ENCODE results near the gene SPATA16. TPM values are rescaled to one million over a fixed set of nuclear protein-coding genes. Genes with fewer than 3 reads are reported as not detected.
A peak's percentile ranks its signal among the peaks of the same experiment; 100 is the strongest.

Gene SPATA16
- total and polyA plus RNA-seq, 8 donors, result not detected

GRCh38 chr3:172939651-172940293, 201.3 kb downstream of the SPATA16 start:
- H3K4me1 ChIP-seq, result no peaks in the 10 kb centered on the region
- no peak for DNase-seq
- TF ChIP-seq CTCF (IDR thresholded peaks at IDR 0.05), result no peak
- no peaks in the 10 kb centered on the region for H3K36me3 ChIP-seq
- H3K4me3 ChIP-seq, result no peak overlapping the region
- intact Hi-C loops (cut with DNase I), result no loop called here
- H3K27me3 ChIP-seq, result no peaks in the 10 kb centered on the region
- ATAC-seq, result no peak
- H3K27ac ChIP-seq, result no peak overlapping the region
- no peaks in the 10 kb centered on the region for H3K9me3 ChIP-seq

GRCh38 chr3:172938788-172939187, 202.2 kb downstream of the SPATA16 start:
- H3K4me3 ChIP-seq, result no peak overlapping the region
- no peaks in the 10 kb centered on the region for H3K27me3 ChIP-seq
- no peak for DNase-seq
- H3K4me1 ChIP-seq, result no peaks in the 10 kb centered on the region
- ATAC-seq, result no peak
- no peak overlapping the region for H3K27ac ChIP-seq
- intact Hi-C loops (cut with DNase I), result no loop called here
- no peaks in the 10 kb centered on the region for H3K36me3 ChIP-seq
- H3K9me3 ChIP-seq, result no peaks in the 10 kb centered on the region
- TF ChIP-seq CTCF (IDR thresholded peaks at IDR 0.05), result no peak

GRCh38 chr3:172931746-172932285, 209.2 kb downstream of the SPATA16 start:
- no peaks in the 10 kb centered on the region for H3K36me3 ChIP-seq
- H3K4me3 ChIP-seq, result no peak overlapping the region
- H3K9me3 ChIP-seq, result no peaks in the 10 kb centered on the region
- no peaks in the 10 kb centered on the region for H3K4me1 ChIP-seq
- intact Hi-C loops (cut with DNase I), result no loop called here
- no peaks in the 10 kb centered on the region for H3K27me3 ChIP-seq
- TF ChIP-seq CTCF (IDR thresholded peaks at IDR 0.05), result no peak
- no peak for ATAC-seq
- peak in 2 of 4 donors; percentile 39 to 45 for DNase-seq
- H3K27ac ChIP-seq, result no peak overlapping the region

- no peak for ATAC-seq
- Histone ChIP-seq H3K4me1 (no peaks in the 10 kb centered on the region), H3K9me3 (no peaks in the 10 kb centered on the region), H3K27ac (no peak overlapping the region), H3K36me3 (no peaks in the 10 kb centered on the region), H3K4me3 (no peak overlapping the region), H3K27me3 (no peaks in the 10 kb centered on the region)
- intact Hi-C loops (cut with DNase I), result no loop called here
- TF ChIP-seq CTCF (IDR thresholded peaks at IDR 0.05), result no peak
- no peak for DNase-seq
Observed at GRCh38 chr3:172929451-172929850, 211.6 kb downstream of the SPATA16 start.

GRCh38 chr3:172924546-172924945, 216.5 kb downstream of the SPATA16 start:
- no peaks in the 10 kb centered on the region for H3K4me1 ChIP-seq
- H3K36me3 ChIP-seq, result no peaks in the 10 kb centered on the region
- intact Hi-C loops (cut with DNase I), result no loop called here
- ATAC-seq, result no peak
- H3K27ac ChIP-seq, result no peak overlapping the region
- no peak overlapping the region for H3K4me3 ChIP-seq
- TF ChIP-seq CTCF (IDR thresholded peaks at IDR 0.05), result no peak
- no peaks in the 10 kb centered on the region for H3K27me3 ChIP-seq
- no peaks in the 10 kb centered on the region for H3K9me3 ChIP-seq
- DNase-seq, result no peak
